Body of pancreas (tissue), 4 donors: ENCODE data around the gene WDR27.

ENCODE experiments used
- POLR2A ChIP-seq, 3 donors: fragments of 450-650 bp; IDR thresholded peaks; one replicate each; pipeline ENCODE4 v1.6.1; 2016; ENCODE audit warnings: antibody characterized with exemption in 3 of 3, mild to moderate bottlenecking in 2 of 3
- TF ChIP-seq, protein P1 (sequence below), 7 experiments: fragments of 450-650 bp in 4 of 7; fragments of 200-600 bp in 3 of 7; sonication (generic) in 3 of 7; IDR thresholded peaks; one replicate each; pipeline ENCODE4 v1.5.1; 2016 to 2019; ENCODE audit warnings: antibody characterized with exemption in 7 of 7

DNA sequence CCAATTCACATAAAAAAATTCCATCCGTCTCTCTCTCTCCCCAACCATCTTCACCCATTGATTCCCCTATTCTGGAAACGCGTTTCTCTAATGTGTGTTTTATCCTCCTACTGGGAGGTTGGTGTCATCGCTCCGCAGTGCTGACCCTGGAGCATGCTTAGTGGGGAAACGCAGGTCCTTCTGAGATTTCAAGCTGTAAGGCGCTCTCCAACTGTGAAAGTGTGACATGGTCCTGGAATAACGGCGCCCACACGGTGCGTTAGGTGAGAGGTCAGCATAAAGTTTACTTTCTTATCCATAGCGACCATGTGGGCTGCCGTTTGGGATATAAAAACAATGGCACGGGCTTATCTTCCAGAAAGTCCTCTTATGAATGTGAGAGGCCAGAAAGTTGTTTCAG, 123.9 kb downstream of the WDR27 start:
- no peak for TF ChIP-seq POLR2A (IDR thresholded peaks at IDR 0.05)
- TF ChIP-seq, protein P1, sequence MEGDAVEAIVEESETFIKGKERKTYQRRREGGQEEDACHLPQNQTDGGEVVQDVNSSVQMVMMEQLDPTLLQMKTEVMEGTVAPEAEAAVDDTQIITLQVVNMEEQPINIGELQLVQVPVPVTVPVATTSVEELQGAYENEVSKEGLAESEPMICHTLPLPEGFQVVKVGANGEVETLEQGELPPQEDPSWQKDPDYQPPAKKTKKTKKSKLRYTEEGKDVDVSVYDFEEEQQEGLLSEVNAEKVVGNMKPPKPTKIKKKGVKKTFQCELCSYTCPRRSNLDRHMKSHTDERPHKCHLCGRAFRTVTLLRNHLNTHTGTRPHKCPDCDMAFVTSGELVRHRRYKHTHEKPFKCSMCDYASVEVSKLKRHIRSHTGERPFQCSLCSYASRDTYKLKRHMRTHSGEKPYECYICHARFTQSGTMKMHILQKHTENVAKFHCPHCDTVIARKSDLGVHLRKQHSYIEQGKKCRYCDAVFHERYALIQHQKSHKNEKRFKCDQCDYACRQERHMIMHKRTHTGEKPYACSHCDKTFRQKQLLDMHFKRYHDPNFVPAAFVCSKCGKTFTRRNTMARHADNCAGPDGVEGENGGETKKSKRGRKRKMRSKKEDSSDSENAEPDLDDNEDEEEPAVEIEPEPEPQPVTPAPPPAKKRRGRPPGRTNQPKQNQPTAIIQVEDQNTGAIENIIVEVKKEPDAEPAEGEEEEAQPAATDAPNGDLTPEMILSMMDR (IDR thresholded peaks at IDR 0.05) = no peak
